ES-I3 (cell line): Measurements from ENCODE around the gene HOXC6.

Experiments used
- H3K36me3 ChIP-seq: 2 replicates; pipeline ENCODE4 v1.6.1; 2013; ENCODE audit warnings: mild to moderate bottlenecking, low read length, control low read depth, moderate library complexity; ENCODE audit not compliant: insufficient read depth
- H3K4me1 ChIP-seq: 2 replicates; pipeline ENCODE4 v1.6.1; 2013; ENCODE audit warnings: mild to moderate bottlenecking, control low read depth, low read length; ENCODE audit not compliant: insufficient read depth
- H3K9ac ChIP-seq: 2 replicates; pipeline ENCODE4 v1.6.1; 2013; ENCODE audit warnings: low read depth, mild to moderate bottlenecking, low read length, moderate library complexity
- H3K9me3 ChIP-seq: 2 replicates; pipeline ENCODE4 v1.6.1; 2013; ENCODE audit warnings: mild to moderate bottlenecking, low read length, moderate library complexity; ENCODE audit not compliant: control insufficient read depth, insufficient read depth

The HOXC6 gene

DNA sequence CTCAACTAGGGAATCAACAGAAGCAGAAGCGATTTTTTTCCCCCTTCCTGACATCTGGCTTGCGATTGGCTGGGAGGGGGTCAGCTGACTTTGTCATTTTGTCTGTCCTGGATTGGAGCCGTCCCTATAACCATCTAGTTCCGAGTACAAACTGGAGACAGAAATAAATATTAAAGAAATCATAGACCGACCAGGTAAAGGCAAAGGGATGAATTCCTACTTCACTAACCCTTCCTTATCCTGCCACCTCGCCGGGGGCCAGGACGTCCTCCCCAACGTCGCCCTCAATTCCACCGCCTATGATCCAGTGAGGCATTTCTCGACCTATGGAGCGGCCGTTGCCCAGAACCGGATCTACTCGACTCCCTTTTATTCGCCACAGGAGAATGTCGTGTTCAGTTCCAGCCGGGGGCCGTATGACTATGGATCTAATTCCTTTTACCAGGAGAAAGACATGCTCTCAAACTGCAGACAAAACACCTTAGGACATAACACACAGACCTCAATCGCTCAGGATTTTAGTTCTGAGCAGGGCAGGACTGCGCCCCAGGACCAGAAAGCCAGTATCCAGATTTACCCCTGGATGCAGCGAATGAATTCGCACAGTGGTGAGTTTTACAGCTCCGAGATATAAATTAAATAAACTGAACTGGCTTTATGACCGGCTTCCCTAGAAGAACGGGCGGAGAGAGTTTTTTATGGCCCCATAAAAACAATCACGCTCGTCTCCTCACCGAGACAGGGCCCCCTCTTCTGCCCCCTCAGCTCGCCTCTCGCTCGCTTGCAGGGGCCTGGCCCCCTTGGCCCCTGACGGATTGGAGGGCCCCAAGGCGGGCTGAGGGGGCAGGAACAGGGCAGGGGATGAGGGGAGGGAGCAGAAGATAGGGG lies at the start of gene HOXC6:
TSS of gene HOXC6 (plus strand) at position 127 of the 888 bp plus-strand sequence. CDS start at position 209, 82 bp downstream.
- Histone ChIP-seq H3K9ac (peak within 1 kb of the TSS; percentile 0; the same call in 1 of the 2 replicates), H3K4me1 (peaks cover 4% of the 10 kb centered on the region; the same call in 1 of the 2 replicates), H3K9me3 (no peaks in the 10 kb centered on the region), H3K36me3 (no peaks in the 10 kb centered on the region)

DNA sequence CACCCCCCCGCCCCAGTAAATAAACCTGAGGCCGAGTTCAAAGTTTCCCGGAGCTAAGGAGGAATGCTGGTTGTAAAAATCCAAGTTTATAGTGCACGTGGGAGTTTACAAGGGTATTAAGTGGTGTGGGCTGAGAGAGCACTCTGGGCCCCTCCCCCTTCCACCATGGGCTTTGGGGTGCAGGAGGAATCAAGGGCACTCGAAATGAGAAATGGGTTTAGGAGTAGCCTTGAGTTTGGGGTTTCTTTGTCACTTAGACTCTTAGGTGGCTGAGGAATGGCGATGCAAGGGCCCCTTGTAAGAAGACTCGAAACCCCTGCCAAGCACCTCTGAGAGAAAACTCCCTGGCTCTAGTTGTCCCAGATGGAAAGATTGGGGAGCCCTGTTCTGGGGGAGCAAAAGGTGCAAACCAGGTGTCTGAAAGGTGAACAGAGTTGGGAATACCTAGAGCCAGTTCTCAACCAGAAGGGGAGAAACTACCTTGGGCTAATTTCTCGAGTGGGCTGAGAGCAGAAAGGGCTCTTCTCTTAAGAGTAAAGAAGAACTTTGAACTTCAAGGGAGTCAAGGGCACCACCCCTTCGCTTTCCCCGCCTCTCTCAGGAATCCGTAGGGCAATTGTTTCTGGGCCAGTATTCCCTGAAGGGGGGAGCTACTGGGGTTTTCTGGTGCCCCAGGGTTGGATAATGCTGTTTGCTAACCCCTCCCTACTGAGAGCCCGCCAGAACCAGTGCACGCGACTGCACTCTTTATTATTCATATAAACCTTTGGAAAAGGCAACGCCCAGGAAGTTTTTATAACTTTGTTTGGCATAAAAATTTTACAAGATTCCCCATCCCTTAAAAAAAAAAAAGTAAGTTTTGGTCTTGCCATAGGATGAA lies 49.5 kb upstream of the HOXC6 start:
- Histone ChIP-seq H3K4me1 (no peaks in the 10 kb centered on the region), H3K9me3 (no peaks in the 10 kb centered on the region), H3K36me3 (no peaks in the 10 kb centered on the region), H3K9ac (no peak overlapping the region)

DNA sequence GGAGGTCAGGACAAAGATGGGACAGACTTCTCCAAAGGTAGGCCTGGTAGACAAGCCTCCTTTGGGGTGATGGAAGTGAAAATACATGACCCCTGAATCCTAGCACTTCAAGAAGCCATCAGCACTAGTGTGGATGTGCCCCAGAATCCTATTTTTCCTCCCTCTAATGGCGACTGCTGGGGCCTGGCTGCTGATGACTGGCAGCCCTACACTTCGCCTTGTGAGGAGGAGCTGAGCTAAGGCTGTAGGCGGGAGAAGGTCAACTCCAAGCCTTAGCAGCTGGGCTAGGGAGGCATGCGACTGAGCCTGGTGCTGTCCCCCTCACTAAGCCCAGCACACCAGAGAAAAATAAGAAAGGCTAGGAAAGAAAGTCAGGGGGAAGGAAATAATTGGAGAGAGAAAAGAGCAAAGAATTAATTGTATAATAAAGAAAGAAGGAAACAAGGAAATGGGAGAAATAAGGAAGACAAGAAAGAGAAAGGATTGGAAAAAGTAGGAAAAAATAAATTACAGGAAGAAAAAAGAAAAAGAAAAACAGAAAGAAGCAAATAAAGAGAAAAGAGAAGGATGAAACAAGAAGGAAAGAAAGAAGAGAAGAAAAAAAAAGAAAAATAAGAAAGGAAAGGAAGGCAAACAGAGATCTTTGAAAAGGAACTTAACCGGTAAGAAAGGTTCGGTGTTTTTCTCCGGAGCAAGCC lies 48.0 kb upstream of the HOXC6 start:
- Histone ChIP-seq H3K9me3 (no peaks in the 10 kb centered on the region), H3K9ac (no peak overlapping the region), H3K36me3 (no peaks in the 10 kb centered on the region), H3K4me1 (no peaks in the 10 kb centered on the region)

DNA sequence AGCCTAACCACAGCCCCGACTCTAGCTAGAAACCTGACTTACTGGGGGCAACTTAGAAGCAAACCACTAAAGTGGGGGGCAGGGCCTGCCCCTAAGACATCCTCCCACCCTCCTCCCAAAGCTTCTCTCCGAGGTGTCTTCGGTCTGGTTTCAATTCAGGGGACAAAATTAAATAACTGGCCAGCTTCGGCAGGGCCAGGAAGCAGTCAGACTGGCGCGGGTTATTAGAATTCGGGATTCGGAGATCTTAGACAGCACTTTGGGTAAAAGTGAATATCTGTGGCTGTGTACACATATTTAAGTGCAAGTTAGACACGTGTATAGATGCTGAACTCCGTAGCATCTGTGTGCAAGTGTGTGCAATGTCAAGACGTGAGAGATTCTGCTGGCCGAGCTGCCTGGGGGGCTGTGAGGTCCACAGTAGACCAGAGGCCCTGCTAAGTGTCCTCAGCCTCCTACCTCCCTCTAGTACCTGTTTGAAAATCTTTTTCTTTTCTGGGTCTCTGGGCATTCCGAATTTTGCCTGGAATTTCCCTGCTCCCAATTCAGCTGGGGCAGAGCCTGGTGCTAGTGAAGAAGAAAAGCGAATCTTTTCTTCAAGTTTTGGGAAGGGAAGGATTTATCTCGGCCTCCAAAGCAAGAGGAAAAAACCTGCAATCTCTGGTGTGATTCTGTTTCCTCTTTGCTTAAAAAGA lies 47.3 kb upstream of the HOXC6 start:
- H3K9me3 ChIP-seq: no peaks in the 10 kb centered on the region
- H3K36me3 ChIP-seq: no peaks in the 10 kb centered on the region
- no peaks in the 10 kb centered on the region for H3K4me1 ChIP-seq
- H3K9ac ChIP-seq: no peak overlapping the region

DNA sequence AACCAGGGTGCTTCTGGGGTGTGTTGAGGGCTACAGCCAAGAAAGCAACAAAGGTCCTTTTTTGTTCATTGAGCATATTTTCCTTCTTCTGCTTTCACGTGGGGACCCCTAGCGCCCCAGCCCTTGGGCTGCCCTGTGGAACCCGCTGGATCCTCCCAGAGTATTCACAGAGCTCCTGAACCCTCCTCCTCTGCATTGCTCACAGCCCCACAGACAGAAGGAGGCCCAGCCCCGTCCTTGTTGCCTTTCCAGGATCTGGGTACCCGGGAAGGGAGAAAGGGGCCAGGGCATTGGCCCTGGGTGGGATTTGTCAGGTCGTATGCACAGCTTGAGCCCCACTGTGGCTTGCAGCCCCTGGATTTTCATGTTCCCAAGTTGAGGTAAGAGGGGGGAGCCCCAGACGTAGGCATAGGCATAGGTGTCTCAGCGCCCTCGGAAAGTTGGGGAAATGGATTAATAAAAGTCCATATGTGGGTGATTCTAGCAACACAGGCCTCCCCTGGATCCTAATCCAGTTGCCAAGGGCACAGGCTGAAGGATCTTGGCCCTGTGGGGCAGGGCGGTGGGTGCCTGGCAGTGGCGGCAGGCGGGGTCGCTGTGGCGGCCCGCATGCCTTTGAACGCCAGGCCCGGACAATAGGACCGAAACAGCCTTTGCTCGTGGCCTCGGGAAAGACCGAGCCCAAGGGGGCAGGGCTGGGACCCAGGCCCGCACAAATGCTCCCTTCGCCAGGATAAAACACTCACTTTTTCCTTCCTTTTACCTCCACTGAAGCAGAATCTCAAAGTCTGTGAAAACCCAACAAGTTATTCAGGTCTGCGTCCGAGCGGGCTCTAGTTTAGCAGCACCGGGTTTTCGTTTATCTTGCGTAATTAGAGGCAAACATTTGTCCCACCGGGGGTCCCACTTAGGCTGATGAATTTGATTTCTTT lies 46.3 kb upstream of the HOXC6 start:
- H3K9ac ChIP-seq: no peak overlapping the region
- H3K36me3 ChIP-seq: no peaks in the 10 kb centered on the region
- no peaks in the 10 kb centered on the region for H3K9me3 ChIP-seq
- H3K4me1 ChIP-seq: no peaks in the 10 kb centered on the region

DNA sequence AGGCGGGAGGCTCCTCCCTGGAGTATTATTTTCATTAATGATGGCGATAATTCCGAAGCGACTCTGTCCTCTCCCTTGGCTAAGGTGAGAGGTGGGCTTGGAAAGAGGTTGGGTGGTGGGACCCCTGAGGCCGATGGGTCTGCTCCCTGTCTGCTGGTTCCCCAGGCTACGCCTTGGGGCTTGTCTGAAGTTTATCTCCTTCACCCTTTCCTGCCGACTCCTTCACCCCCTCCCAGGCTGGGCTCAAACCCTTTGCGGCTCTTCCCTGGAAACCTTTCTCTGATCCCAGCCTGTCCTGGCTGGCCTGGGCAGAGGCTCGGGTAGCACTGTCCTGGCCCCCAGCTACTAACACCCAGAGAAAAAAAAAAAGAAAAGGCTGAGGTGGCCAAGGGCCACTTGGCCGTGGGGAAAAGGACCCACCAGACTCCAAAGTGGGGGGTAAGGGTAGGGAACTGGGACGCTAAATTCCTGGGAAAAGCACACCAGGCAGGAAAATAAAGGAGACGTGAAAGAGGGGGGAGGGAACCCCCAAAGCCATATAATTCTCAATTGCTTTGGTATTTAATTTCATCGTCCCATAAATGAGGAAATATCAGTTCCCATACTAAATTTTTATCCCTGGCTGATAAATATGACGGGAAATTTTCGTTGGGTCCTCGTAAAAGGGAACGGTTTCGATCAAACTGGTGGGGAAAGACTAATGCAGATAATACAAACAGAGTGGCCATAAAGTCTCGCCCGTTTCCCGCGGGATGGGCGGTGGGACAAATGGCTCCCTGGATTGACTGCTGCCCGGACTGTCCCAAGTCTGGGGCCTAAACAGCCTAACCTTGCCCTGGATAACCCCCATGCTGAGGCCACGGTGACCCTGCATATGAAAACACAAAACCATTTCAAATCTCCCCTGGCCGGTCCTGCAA lies 45.3 kb upstream of the HOXC6 start:
- no peaks in the 10 kb centered on the region for H3K9me3 ChIP-seq
- no peak overlapping the region for H3K9ac ChIP-seq
- no peaks in the 10 kb centered on the region for H3K36me3 ChIP-seq

DNA sequence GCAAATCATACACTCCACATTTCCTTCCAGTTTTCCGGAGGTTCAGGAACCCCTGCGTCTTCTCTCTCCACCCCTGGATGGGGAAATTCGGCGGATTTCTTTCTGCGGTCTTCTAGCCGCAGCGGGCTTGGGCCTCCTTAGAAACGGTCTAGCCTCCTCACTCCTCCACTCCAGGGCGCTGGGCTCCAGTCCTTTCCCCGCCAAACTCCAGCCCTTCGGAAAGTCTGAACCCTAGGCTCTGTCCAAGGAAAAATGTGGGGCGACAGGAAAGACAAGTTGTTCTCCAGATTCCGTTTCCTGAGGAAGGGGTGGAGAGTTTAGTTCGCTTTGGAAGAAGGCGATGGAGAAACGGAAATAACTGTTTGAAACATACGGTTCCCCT lies 44.7 kb upstream of the HOXC6 start:
- Histone ChIP-seq H3K4me1 (no peaks in the 10 kb centered on the region), H3K9ac (no peak overlapping the region), H3K36me3 (no peaks in the 10 kb centered on the region), H3K9me3 (no peaks in the 10 kb centered on the region)

More for the DNA sequence above, 45.3 kb upstream of the HOXC6 start:
- H3K4me1 ChIP-seq: no peaks in the 10 kb centered on the region

DNA sequence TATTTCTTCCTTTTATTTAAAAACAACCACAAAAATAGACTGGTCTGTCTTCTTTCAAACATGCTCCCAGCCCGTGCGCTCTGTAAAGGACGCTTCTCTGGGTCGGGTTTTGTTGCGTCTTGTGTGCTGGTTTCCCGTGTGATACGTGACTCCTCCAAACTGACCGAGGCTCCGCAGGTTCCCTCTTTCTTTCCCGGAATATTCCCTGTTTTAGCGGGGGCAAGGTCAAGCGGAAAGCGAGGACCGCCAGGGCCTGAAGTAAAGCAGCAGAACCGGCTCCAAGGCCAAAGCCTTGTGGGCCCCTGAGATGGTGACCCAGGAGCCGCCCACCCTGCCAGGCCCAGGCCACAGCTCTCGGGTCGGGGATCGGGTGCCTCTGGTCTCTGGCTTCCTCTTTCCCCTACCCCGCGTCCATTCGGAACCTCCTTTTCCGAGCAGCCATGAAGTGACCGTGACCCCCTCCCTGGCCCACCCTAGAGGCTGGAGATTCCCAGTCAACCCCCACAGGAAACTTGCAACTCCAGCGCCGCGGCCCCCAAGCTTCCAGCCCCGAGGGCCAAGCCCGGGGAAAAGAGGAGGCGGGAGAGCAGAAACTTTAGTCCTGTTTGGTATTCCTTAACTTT lies 44.2 kb upstream of the HOXC6 start:
- no peak overlapping the region for H3K9ac ChIP-seq
- H3K9me3 ChIP-seq: no peaks in the 10 kb centered on the region
- H3K36me3 ChIP-seq: no peaks in the 10 kb centered on the region
- H3K4me1 ChIP-seq: no peaks in the 10 kb centered on the region

DNA sequence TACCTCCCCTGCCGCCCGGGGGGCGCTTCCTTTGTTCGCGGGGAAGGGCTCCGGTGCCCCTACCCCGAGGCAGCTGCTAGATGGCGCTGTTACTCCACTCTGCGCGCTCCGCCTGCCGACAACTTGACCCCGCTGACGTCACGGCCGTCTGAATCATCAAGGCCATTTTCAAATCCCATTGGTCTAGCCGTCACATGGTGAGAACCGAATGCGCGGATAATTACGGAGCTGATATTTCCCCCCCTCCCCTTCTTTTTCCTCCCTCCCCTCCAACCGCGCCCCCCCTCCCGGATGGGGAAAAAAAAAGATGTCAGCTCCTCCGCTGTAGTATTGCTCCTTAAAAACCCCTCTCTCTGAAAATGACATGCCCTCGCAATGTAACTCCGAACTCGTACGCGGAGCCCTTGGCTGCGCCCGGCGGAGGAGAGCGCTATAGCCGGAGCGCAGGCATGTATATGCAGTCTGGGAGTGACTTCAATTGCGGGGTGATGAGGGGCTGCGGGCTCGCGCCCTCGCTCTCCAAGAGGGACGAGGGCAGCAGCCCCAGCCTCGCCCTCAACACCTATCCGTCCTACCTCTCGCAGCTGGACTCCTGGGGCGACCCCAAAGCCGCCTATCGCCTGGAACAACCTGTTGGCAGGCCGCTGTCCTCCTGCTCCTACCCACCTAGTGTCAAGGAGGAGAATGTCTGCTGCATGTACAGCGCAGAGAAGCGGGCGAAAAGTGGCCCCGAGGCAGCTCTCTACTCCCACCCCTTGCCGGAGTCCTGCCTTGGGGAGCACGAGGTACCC lies 43.1 kb upstream of the HOXC6 start, which contains the start of gene HOXC10:
TSS of gene HOXC10 (plus strand) at position 246 of the 791 bp plus-strand sequence. CDS start at position 360, 114 bp downstream.
- Histone ChIP-seq H3K36me3 (no peaks in the 10 kb centered on the region), H3K9me3 (no peaks in the 10 kb centered on the region), H3K9ac (no peak within 1 kb of the TSS), H3K4me1 (no peaks in the 10 kb centered on the region)

DNA sequence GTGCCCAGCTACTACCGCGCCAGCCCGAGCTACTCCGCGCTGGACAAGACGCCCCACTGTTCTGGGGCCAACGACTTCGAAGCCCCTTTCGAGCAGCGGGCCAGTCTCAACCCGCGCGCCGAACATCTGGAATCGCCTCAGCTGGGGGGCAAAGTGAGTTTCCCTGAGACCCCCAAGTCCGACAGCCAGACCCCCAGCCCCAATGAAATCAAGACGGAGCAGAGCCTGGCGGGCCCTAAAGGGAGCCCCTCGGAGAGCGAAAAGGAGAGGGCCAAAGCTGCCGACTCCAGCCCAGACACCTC lies 42.6 kb upstream of the HOXC6 start:
- H3K4me1 ChIP-seq: no peaks in the 10 kb centered on the region
- no peaks in the 10 kb centered on the region for H3K9me3 ChIP-seq
- no peak overlapping the region for H3K9ac ChIP-seq
- H3K36me3 ChIP-seq: no peaks in the 10 kb centered on the region

DNA sequence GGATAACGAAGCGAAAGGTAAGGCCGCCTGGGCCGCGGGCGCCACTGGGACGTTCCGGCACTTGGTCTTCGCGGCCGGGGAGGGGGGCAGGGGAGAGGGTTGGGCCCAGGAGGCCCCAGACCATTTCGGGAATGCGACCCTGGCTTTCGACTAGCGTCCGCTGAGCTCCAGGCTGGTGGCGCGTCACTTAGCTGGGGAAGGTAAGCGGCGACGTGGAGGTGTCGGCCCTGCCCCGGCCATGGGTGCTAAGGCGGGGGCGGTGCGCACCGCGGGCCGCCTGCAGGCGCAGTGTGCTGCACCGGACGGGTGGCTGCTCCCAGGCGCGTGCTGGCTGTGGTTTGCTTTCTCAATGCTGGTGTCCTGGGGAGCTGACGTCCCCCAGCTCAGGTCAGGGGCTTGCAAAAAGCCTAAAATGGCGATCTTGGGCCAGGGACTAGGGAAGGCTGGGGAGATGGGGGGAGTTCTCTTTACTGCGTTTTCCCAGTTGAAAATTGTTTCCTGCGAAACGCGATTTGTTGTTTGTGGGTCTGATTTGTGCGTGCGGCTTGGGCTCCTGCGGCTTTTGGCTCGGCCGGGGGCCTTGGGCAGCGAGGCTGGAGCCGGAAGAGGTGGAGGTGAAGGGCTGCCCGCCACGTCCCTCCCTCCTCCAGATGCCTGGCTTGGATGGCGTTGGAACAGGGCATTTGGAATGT lies 42.1 kb upstream of the HOXC6 start:
- H3K4me1 ChIP-seq: no peaks in the 10 kb centered on the region
- H3K9ac ChIP-seq: no peak overlapping the region
- no peaks in the 10 kb centered on the region for H3K9me3 ChIP-seq
- no peaks in the 10 kb centered on the region for H3K36me3 ChIP-seq
